Parathyroid adenoma (tissue), 2 donors: Measurements from ENCODE around the gene CDC37L1.

Source experiments
- H2AFZ ChIP-seq: fragments of 300-600 bp; sonication (generic); one replicate; pipeline ENCODE4 v1.7.0; 2017; ENCODE audit warnings: antibody characterized with exemption, mild to moderate bottlenecking
- H3K27ac ChIP-seq: fragments of 300-600 bp; sonication (generic); one replicate; pipeline ENCODE4 v1.7.0; 2017
- H3K27me3 ChIP-seq: fragments of 300-600 bp; sonication (generic); one replicate; pipeline ENCODE4 v1.7.0; 2017; ENCODE audit warnings: low read length; ENCODE audit not compliant: control insufficient read depth, insufficient read depth
- H3K36me3 ChIP-seq: fragments of 300-600 bp; sonication (generic); one replicate; pipeline ENCODE4 v1.7.0; 2017; ENCODE audit warnings: low read length; ENCODE audit not compliant: control insufficient read depth, insufficient read depth
- H3K4me1 ChIP-seq: fragments of 300-600 bp; sonication (generic); one replicate; pipeline ENCODE4 v1.7.0; 2017; ENCODE audit warnings: control low read depth
- H3K4me2 ChIP-seq: fragments of 300-600 bp; sonication (generic); one replicate; pipeline ENCODE4 v1.7.0; 2017; ENCODE audit warnings: low read length
- H3K4me3 ChIP-seq: fragments of 300-600 bp; sonication (generic); one replicate; pipeline ENCODE4 v1.7.0; 2017; ENCODE audit warnings: low read depth, low read length
- H3K79me2 ChIP-seq: fragments of 300-600 bp; sonication (generic); one replicate; pipeline ENCODE4 v1.7.0; 2017; ENCODE audit warnings: control low read depth
- H3K9ac ChIP-seq: fragments of 300-600 bp; sonication (generic); one replicate; pipeline ENCODE4 v1.7.0; 2017; ENCODE audit warnings: mild to moderate bottlenecking
- H3K9me3 ChIP-seq: fragments of 300-600 bp; sonication (generic); one replicate; pipeline ENCODE4 v1.7.0; 2017; ENCODE audit warnings: low read length; ENCODE audit not compliant: control insufficient read depth
- CTCF ChIP-seq: fragments of 300-600 bp; sonication (generic); IDR thresholded peaks from one replicate; pipeline ENCODE4 v1.7.0; 2017; ENCODE audit warnings: antibody characterized with exemption, mild to moderate bottlenecking
- donor health status: primary hyperparathyroidism.

Gene CDC37L1

GRCh38 chr9:4690144-4690543, 10.8 kb downstream of the CDC37L1 start:
- no peak overlapping the region for H3K27ac ChIP-seq

GRCh38 chr9:4691795-4692194, 12.4 kb downstream of the CDC37L1 start:
- H3K79me2 ChIP-seq: no peaks in the 10 kb centered on the region
- H3K27ac ChIP-seq: no peak overlapping the region
- no peak for TF ChIP-seq CTCF
- no peak overlapping the region for H2AFZ ChIP-seq
- no peak overlapping the region for H3K4me2 ChIP-seq
- H3K4me1 ChIP-seq: no peaks in the 10 kb centered on the region
- no peaks in the 10 kb centered on the region for H3K36me3 ChIP-seq
- no peak overlapping the region for H3K4me3 ChIP-seq
- no peaks in the 10 kb centered on the region for H3K9me3 ChIP-seq
- H3K27me3 ChIP-seq: no peaks in the 10 kb centered on the region
- no peak overlapping the region for H3K9ac ChIP-seq

More at GRCh38 chr9:4690144-4690543, 10.8 kb downstream of the CDC37L1 start:
- H3K79me2 ChIP-seq: no peaks in the 10 kb centered on the region
- no peak overlapping the region for H3K9ac ChIP-seq
- no peaks in the 10 kb centered on the region for H3K4me1 ChIP-seq
- H3K27me3 ChIP-seq: no peaks in the 10 kb centered on the region
- no peak overlapping the region for H2AFZ ChIP-seq
- no peak for TF ChIP-seq CTCF
- H3K4me2 ChIP-seq: no peak overlapping the region
- H3K36me3 ChIP-seq: no peaks in the 10 kb centered on the region
- H3K9me3 ChIP-seq: no peaks in the 10 kb centered on the region
- no peak overlapping the region for H3K4me3 ChIP-seq

DNA sequence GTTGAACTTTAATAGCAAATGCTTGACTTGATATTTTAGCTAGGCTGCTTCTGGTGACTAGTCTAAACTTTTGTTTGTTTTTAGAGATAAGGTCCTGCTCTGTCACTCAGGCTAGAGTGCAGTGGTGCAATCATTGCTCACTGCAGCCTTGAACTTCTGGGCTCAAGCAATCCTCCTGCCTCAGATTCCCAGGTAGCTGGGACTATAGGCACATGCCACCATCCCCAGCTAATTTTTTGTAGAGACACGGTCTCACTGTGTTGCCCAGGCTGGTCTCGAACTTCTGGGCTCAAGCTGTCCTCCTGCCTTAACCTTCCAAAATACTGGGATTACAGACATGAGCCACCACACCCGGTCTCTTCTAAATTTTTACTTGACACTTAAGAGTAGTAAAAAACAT, 20.7 kb downstream of the CDC37L1 start:
- H3K4me3 ChIP-seq: no peak overlapping the region
- no peaks in the 10 kb centered on the region for H3K36me3 ChIP-seq
- H3K4me1 ChIP-seq: no peaks in the 10 kb centered on the region
- no peak overlapping the region for H3K27ac ChIP-seq
- no peaks in the 10 kb centered on the region for H3K27me3 ChIP-seq
- no peaks in the 10 kb centered on the region for H3K9me3 ChIP-seq
- H3K9ac ChIP-seq: no peak overlapping the region
- TF ChIP-seq CTCF: no peak
- no peak overlapping the region for H3K4me2 ChIP-seq
- no peak overlapping the region for H2AFZ ChIP-seq
- H3K79me2 ChIP-seq: no peaks in the 10 kb centered on the region

GRCh38 chr9:4700932-4701331, 21.6 kb downstream of the CDC37L1 start:
- no peaks in the 10 kb centered on the region for H3K27me3 ChIP-seq
- no peaks in the 10 kb centered on the region for H3K36me3 ChIP-seq
- no peaks in the 10 kb centered on the region for H3K79me2 ChIP-seq
- no peaks in the 10 kb centered on the region for H3K9me3 ChIP-seq
- no peak for TF ChIP-seq CTCF
- no peak overlapping the region for H3K9ac ChIP-seq
- H3K27ac ChIP-seq: no peak overlapping the region
- no peak overlapping the region for H3K4me3 ChIP-seq
- no peak overlapping the region for H2AFZ ChIP-seq
- no peaks in the 10 kb centered on the region for H3K4me1 ChIP-seq
- no peak overlapping the region for H3K4me2 ChIP-seq

GRCh38 chr9:4701526-4701925, 22.2 kb downstream of the CDC37L1 start:
- H3K36me3 ChIP-seq: no peaks in the 10 kb centered on the region
- H3K4me2 ChIP-seq: no peak overlapping the region
- H3K27ac ChIP-seq: no peak overlapping the region
- no peaks in the 10 kb centered on the region for H3K4me1 ChIP-seq
- H3K27me3 ChIP-seq: no peaks in the 10 kb centered on the region
- H2AFZ ChIP-seq: no peak overlapping the region
- no peak overlapping the region for H3K9ac ChIP-seq
- no peak for TF ChIP-seq CTCF
- no peaks in the 10 kb centered on the region for H3K79me2 ChIP-seq
- H3K9me3 ChIP-seq: no peaks in the 10 kb centered on the region
- H3K4me3 ChIP-seq: no peak overlapping the region
